Body of pancreas (tissue), 4 donors: ENCODE measurements around the gene ATE1. TPM values are rescaled to one million over a fixed set of nuclear protein-coding genes. Genes with fewer than 3 reads are reported as not detected.

Experiments
- ATAC-seq: fragments of 150-250 bp; one replicate; pipeline ENCODE4 v1.9.1; 2016
- DNase-seq, 4 donors: peaks; one replicate each; pipeline ENCODE4 v3.0.0-alpha.2; 2019
- H3K27ac ChIP-seq, 4 donors: fragments of 200-600 bp; sonication (generic); 1 replicate in 3 of 4; 2 replicates in 1 of 4; pipeline versions ENCODE4 v1.5.1 to v1.6.1; 2016 to 2019; ENCODE audit warnings: mild to moderate bottlenecking in 1 of 4, mixed read lengths in 1 of 4, moderate library complexity in 1 of 4
- H3K27me3 ChIP-seq, 2 donors: fragments of 200-600 bp; sonication (generic); one replicate each; pipeline ENCODE4 v1.6.0; 2016; ENCODE audit warnings: mild to moderate bottlenecking in 1 of 2
- H3K36me3 ChIP-seq, 2 donors: fragments of 200-600 bp; sonication (generic); replicated peaks in 1 of 2; 2 replicates each; pipeline ENCODE4 v1.5.1; 2016; ENCODE audit warnings: low read depth in 2 of 2; ENCODE audit not compliant: insufficient read depth in 1 of 2
- H3K4me1 ChIP-seq: fragments of 200-600 bp; sonication (generic); one replicate; pipeline ENCODE4 v1.6.0; 2016
- H3K4me3 ChIP-seq, 2 donors: fragments of 200-600 bp; sonication (generic); 1 replicate in 1 of 2; 2 replicates in 1 of 2; pipeline ENCODE4 v1.5.1; 2016 to 2019
- H3K9me3 ChIP-seq, 3 donors: fragments of 200-600 bp; sonication (generic); 1 replicate in 2 of 3; 2 replicates in 1 of 3; pipeline ENCODE4 v1.5.1; 2016
- POLR2A ChIP-seq, 3 donors: fragments of 450-650 bp; IDR thresholded peaks; one replicate each; pipeline ENCODE4 v1.6.1; 2016; ENCODE audit warnings: antibody characterized with exemption in 3 of 3, mild to moderate bottlenecking in 2 of 3
- WGBS, 2 donors: methylation state at CpG; one replicate each; pipeline ENCODE4 v1.1.5; 2017; 5-methylcytosine and 5-hydroxymethylcytosine counted together
- intact Hi-C: fragments of 100-400 bp; cut with DNase I; formaldehyde crosslinking; loops from one replicate; pipeline ENCODE4 v1.15.1; 2023
- total RNA-seq, 2 donors: library from RNA; depleted of rRNA; stranded (reverse); fragments of >200 nt; gene quantifications; one replicate each; pipeline ENCODE4 v1.1.0, GENCODE V29; 2016
- TF ChIP-seq, protein P1 (sequence below), 7 experiments: fragments of 450-650 bp in 4 of 7; fragments of 200-600 bp in 3 of 7; sonication (generic) in 3 of 7; IDR thresholded peaks; one replicate each; pipeline ENCODE4 v1.5.1; 2016 to 2019; ENCODE audit warnings: antibody characterized with exemption in 7 of 7

Gene ATE1
- total RNA-seq, 2 donors from 2014 or later, result 15.0 to 19.8 TPM

DNA sequence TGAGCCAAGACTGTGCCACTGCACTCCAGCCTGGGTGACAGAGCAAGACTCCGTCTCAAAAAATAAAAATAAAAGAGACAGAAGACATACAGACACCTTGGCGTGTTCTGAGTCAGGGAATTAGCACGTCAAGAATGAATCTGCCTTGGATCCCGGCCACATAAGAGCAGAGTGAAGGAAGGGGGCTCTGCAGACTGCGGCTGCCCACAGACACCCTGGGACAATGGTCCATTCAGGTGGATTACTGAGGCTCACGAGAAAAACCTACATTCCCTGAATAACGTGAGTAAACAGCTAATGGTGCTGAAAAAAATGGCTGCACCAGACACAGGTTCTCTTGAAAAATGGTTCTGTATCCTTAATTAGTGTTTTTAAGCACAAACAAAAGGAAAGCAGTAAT, 229.5 kb downstream of the ATE1 start:
- DNase-seq, result no peak
- Histone ChIP-seq H3K9me3 (no peaks in the 10 kb centered on the region), H3K4me1 (no peaks in the 10 kb centered on the region), H3K27me3 (no peaks in the 10 kb centered on the region), H3K27ac (no peak overlapping the region), H3K36me3 (no peaks in the 10 kb centered on the region), H3K4me3 (no peak overlapping the region)
- WGBS, 2 donors, result 31 to 35% methylated on average over 7 of the region's 7 CpGs
- intact Hi-C loops, result no loop called here
- no peak for ATAC-seq
- TF ChIP-seq, protein P1, sequence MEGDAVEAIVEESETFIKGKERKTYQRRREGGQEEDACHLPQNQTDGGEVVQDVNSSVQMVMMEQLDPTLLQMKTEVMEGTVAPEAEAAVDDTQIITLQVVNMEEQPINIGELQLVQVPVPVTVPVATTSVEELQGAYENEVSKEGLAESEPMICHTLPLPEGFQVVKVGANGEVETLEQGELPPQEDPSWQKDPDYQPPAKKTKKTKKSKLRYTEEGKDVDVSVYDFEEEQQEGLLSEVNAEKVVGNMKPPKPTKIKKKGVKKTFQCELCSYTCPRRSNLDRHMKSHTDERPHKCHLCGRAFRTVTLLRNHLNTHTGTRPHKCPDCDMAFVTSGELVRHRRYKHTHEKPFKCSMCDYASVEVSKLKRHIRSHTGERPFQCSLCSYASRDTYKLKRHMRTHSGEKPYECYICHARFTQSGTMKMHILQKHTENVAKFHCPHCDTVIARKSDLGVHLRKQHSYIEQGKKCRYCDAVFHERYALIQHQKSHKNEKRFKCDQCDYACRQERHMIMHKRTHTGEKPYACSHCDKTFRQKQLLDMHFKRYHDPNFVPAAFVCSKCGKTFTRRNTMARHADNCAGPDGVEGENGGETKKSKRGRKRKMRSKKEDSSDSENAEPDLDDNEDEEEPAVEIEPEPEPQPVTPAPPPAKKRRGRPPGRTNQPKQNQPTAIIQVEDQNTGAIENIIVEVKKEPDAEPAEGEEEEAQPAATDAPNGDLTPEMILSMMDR (IDR thresholded peaks at IDR 0.05), result no peak
- no peak for TF ChIP-seq POLR2A (IDR thresholded peaks at IDR 0.05)

DNA sequence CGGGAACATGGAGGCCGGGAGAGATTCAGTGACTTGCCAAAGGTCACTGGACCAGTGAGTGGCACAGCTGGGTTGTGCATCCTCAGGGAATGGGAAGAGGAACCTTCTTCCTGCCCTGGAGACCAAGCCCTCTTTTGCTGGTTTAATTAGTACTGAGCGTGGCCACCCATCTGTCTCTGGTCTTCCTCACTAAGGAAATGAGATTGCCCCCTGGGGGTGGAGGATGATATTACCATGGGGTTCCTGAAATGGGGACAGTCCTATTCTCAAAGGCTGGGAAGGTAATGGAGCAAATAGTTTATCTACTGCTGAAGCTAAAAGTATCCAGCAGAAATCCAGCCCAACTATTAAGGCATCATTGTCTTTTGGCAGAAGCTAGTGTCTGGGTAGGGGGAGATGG, 231.0 kb downstream of the ATE1 start:
- no peak for TF ChIP-seq POLR2A (IDR thresholded peaks at IDR 0.05)
- TF ChIP-seq, protein P1 (IDR thresholded peaks at IDR 0.05), result peak in 5 of 7 experiments; percentile 19 to 36 (median 26)
- H3K4me3 ChIP-seq, result no peak overlapping the region
- DNase-seq (peak in 2 of 4 donors; percentile 34 to 49), ATAC-seq (no peak)
- no peaks in the 10 kb centered on the region for H3K9me3 ChIP-seq
- WGBS, 2 donors, result 70 to 74% methylated on average over 3 of the region's 3 CpGs
- no peaks in the 10 kb centered on the region for H3K4me1 ChIP-seq
- no peaks in the 10 kb centered on the region for H3K36me3 ChIP-seq
- intact Hi-C loops, result no loop called here
- no peaks in the 10 kb centered on the region for H3K27me3 ChIP-seq
- H3K27ac ChIP-seq, result no peak overlapping the region

DNA sequence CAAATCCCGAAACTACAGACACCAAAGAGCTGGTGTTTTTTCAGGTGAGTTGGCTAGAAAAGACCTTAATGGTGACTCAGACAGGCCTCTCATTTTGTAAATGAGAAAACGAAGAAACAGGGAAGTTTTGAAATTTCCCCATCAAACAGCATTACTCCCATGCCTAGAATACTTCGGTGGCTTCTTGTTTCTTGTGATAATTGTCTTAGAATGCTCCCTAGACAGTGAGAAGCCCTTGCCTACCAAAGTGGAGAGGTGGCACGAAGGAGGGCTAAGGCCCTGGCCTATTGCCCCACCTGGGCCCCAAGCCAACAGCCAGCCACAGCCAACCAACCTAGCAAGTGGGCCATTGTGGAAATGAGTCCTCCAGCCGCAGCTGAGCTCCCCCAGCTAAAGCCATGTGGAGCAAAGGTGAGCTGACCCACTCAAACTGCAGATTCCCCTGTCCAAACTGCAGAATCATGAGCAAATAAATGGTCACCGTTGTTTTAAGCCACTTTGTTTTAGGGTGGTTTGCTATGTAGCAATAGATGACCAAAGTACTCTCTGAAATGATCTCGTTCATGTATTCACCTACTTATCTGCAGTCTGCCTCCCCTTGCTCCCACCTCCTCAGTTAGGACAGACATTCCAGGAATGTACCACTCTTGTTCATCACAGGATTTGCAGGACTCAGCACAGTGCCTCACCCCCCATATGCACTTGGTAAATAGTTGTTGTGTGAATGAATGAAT, 231.9 kb downstream of the ATE1 start:
- TF ChIP-seq, protein P1 (IDR thresholded peaks at IDR 0.05), result no peak
- no peak for TF ChIP-seq POLR2A (IDR thresholded peaks at IDR 0.05)
- 60 to 61% methylated on average over 6 to 7 of the region's 7 CpGs for WGBS, 2 donors
- Histone ChIP-seq H3K36me3 (no peaks in the 10 kb centered on the region), H3K27me3 (no peaks in the 10 kb centered on the region), H3K4me1 (no peaks in the 10 kb centered on the region), H3K4me3 (no peak overlapping the region), H3K27ac (no peak overlapping the region), H3K9me3 (no peaks in the 10 kb centered on the region)
- intact Hi-C loops, result no loop called here
- ATAC-seq, result no peak
- DNase-seq, result no peak

DNA sequence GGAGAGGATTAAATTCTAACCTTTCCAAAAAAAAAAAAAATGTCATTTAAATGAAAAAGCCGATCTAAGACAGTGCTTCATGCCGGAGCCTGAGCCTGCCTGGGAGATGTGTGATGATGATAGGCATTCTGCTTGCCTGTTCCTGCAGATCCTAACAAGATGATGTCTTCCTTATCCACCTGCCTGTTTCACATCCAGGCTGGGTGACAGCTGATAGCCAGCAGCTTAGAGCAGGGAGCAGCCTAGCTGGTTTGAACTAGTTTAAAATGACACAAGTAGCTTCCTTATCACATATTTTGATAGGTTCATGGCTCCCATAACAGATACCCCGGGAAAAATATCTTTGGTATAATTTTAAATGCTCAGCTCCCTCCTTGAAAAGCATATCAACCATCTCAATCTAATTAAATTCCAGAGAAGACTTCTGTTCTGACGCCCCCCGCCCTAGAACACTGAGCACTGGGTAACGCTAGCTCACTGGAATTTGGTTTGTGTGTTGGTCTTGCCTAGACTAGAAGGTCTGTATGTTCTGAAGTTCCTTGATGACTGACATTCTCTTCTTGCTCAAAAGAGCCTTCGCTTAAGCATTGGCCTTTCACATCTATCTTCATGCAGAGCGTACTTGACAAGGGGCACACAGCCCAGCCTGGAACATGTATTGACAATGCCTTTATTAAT, 232.7 kb downstream of the ATE1 start:
- TF ChIP-seq POLR2A (IDR thresholded peaks at IDR 0.05), result no peak
- TF ChIP-seq, protein P1 (IDR thresholded peaks at IDR 0.05), result no peak
- Histone ChIP-seq H3K27me3 (no peaks in the 10 kb centered on the region), H3K9me3 (no peaks in the 10 kb centered on the region), H3K4me3 (no peak overlapping the region), H3K36me3 (no peaks in the 10 kb centered on the region), H3K27ac (no peak overlapping the region), H3K4me1 (no peaks in the 10 kb centered on the region)
- ATAC-seq (no peak), DNase-seq (no peak)
- WGBS, 2 donors, result 56 to 64% methylated on average over 8 of the region's 8 CpGs
- intact Hi-C loops, result no loop called here
